Upper lobe of left lung (tissue), 6 donors: Measurements from ENCODE around the gene DIDO1. TPM values are rescaled to one million over a fixed set of nuclear protein-coding genes. Genes with fewer than 3 reads are reported as not detected.

Experiments
- ATAC-seq, 2 donors: fragments of 200-7000 bp; cut with Tn5 transposase; one replicate each; pipeline ENCODE4 v1.9.1; 2022; ENCODE audit warnings: mild to moderate bottlenecking in 2 of 2, moderate library complexity in 2 of 2; ENCODE audit not compliant: low FRiP score in 2 of 2
- DNase-seq, 2 donors: peaks; one replicate each; pipeline ENCODE4 v3.0.0-alpha.2; 2019 to 2020
- H3K27ac ChIP-seq, 4 donors: fragments of 200-600 bp; sonication (generic); one replicate each; pipeline ENCODE4 v1.5.1; 2016 to 2019
- H3K27me3 ChIP-seq, 4 donors: fragments of 200-600 bp; sonication (generic); one replicate each; pipeline ENCODE4 v1.5.1; 2017 to 2019
- H3K36me3 ChIP-seq, 4 donors: fragments of 200-600 bp; sonication (generic); one replicate each; pipeline ENCODE4 v1.5.1; 2016 to 2019
- H3K4me1 ChIP-seq, 4 donors: fragments of 200-600 bp; sonication (generic); one replicate each; pipeline ENCODE4 v1.5.1; 2018 to 2019
- H3K4me3 ChIP-seq, 4 donors: fragments of 200-600 bp; sonication (generic); one replicate each; pipeline ENCODE4 v1.5.1; 2017 to 2019; ENCODE audit warnings: mild to moderate bottlenecking in 2 of 4, moderate library complexity in 1 of 4
- H3K9me3 ChIP-seq, 4 donors: fragments of 200-600 bp; sonication (generic); one replicate each; pipeline ENCODE4 v1.5.1; 2018 to 2019
- EP300 ChIP-seq, 4 donors: sonication (generic); formaldehyde crosslinking; IDR thresholded peaks; one replicate each; pipeline ENCODE4 v1.5.1; 2017; ENCODE audit warnings: antibody characterized with exemption in 4 of 4, control low read depth in 2 of 4
- POLR2A ChIP-seq, 4 donors: fragments of 450-650 bp; IDR thresholded peaks; one replicate each; pipeline ENCODE4 v1.5.1; 2016 to 2017; ENCODE audit warnings: antibody characterized with exemption in 4 of 4, mild to moderate bottlenecking in 2 of 4
- POLR2AphosphoS5 ChIP-seq, 2 donors: sonication (generic); formaldehyde crosslinking; IDR thresholded peaks; one replicate each; pipeline ENCODE4 v1.5.1; 2017; ENCODE audit warnings: antibody characterized with exemption in 2 of 2
- WGBS, 2 donors: methylation state at CpG; one replicate each; pipeline ENCODE4 v1.1.5; 2017 to 2018; 5-methylcytosine and 5-hydroxymethylcytosine counted together
- total RNA-seq, 6 donors: library from RNA; depleted of rRNA in 4 of 6; stranded (reverse); fragments of >200 nt in 4 of 6; gene quantifications; one replicate each; pipeline versions ENCODE4 v1.1.0 to v1.2.1, GENCODE V29; 2016 to 2021
- TF ChIP-seq, protein P1 (sequence below), 6 experiments: fragments of 450-650 bp in 4 of 6; fragments of 200-600 bp in 2 of 6; sonication (generic) in 2 of 6; IDR thresholded peaks; one replicate each; pipeline ENCODE4 v1.5.1; 2016 to 2019; ENCODE audit warnings: antibody characterized with exemption in 6 of 6
- donor health status: DM: no; HTN: no; CAD: no; lungs with moderate emphysema.
- donor health status: DM: no; HTN: yes; CAD: no; lungs with severe emphysema.

The DIDO1 gene
- total RNA-seq: 100 to 1,000 TPM in 1 of 6 donors, 10 to 100 TPM in 5; 51.6 to 109 (median 58.9) TPM

GRCh38 chr20:62926229-62927127, at the start of gene DIDO1:
Gene DIDO1 (minus strand): TSS chr20:62926505.
- no peaks in the 10 kb centered on the region for H3K27me3 ChIP-seq
- DNase-seq (peak; percentile 94 to 98), ATAC-seq (peak; percentile 93 to 95)
- peaks cover 59 to 71% (median 64%) of the 10 kb centered on the region in 4 donors for H3K4me1 ChIP-seq
- H3K4me3 ChIP-seq: peak within 1 kb of the TSS; percentile 67 to 98 (median 82)
- WGBS, 2 donors: 5 to 7% methylated on average over 21 to 24 of the region's 92 CpGs
- H3K36me3 ChIP-seq: no peaks in the 10 kb centered on the region
- H3K27ac ChIP-seq: peak within 1 kb of the TSS; percentile 98 to 99 (median 98)
- no peaks in the 10 kb centered on the region for H3K9me3 ChIP-seq
- TF ChIP-seq, protein P1, sequence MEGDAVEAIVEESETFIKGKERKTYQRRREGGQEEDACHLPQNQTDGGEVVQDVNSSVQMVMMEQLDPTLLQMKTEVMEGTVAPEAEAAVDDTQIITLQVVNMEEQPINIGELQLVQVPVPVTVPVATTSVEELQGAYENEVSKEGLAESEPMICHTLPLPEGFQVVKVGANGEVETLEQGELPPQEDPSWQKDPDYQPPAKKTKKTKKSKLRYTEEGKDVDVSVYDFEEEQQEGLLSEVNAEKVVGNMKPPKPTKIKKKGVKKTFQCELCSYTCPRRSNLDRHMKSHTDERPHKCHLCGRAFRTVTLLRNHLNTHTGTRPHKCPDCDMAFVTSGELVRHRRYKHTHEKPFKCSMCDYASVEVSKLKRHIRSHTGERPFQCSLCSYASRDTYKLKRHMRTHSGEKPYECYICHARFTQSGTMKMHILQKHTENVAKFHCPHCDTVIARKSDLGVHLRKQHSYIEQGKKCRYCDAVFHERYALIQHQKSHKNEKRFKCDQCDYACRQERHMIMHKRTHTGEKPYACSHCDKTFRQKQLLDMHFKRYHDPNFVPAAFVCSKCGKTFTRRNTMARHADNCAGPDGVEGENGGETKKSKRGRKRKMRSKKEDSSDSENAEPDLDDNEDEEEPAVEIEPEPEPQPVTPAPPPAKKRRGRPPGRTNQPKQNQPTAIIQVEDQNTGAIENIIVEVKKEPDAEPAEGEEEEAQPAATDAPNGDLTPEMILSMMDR (IDR thresholded peaks at IDR 0.05): peak; percentile 76 to 95 (median 87)
- TF ChIP-seq POLR2AphosphoS5 (IDR thresholded peaks at IDR 0.05) (peak; percentile 74 to 78), POLR2A (IDR thresholded peaks at IDR 0.05) (peak; percentile 27 to 89 (median 64)), EP300 (IDR thresholded peaks at IDR 0.05) (no peak)

GRCh38 chr20:62975251-62975760, 49.0 kb upstream of the DIDO1 start:
- no peak for TF ChIP-seq POLR2A (IDR thresholded peaks at IDR 0.05)
- no peak for TF ChIP-seq EP300 (IDR thresholded peaks at IDR 0.05)
- TF ChIP-seq, protein P1 (IDR thresholded peaks at IDR 0.05): no peak
- TF ChIP-seq POLR2AphosphoS5 (IDR thresholded peaks at IDR 0.05): no peak
- ATAC-seq (no peak), DNase-seq (peak in 1 of 2 donors; percentile 65)
- Histone ChIP-seq H3K27ac (no peak overlapping the region), H3K9me3 (no peaks in the 10 kb centered on the region), H3K4me1 (peaks cover 7 to 20% (median 8%) of the 10 kb centered on the region in 4 donors), H3K27me3 (peaks cover 0 to 46% (median 26%) of the 10 kb centered on the region in 4 donors), H3K36me3 (no peaks in the 10 kb centered on the region), H3K4me3 (no peak overlapping the region)
- 69 to 83% methylated on average over 4 to 8 of the region's 10 CpGs for WGBS, 2 donors

DNA sequence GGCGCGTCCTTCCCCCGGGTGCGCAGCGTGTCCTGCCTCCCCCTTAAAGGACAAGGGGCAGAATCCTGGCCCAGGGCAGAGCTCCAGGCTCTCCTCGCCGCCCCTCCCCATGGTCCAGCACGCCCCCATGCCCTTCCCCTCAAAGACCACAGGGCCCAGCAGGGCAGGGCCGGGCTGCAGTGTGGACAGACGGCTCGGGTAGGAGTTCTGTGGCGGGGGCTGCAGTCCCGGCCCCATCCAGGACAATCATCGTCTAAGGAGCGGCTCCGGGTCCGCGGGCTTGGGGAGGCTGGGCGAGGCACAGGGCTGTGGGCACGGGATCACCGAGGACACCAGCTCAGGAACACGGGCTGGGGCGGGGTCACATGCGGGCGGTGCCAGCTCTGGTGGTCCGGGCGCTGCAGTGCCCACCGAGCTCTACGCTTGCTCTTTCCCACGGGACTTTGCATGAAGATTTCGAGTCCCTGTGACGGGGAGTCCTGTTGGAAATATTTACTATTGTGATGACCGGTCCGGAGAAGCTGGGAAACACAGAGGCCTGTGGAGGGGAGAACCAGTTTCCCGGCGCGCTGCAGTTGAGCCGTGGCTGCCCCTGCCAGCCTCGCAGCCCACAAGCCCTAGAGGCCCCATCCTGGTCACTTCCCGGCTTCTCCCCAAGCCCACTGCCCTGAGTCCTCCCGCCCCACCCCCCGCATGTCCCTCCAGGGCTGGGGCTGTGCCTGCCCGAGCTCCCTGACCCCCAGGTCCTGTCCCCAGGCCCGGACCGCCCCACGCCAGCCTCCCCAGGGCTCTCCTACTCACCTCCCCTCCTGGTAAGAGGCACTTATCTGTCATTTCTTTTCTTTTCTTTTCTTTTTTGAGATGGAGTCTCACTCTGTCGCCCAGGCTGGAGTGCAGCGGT, 46.8 kb upstream of the DIDO1 start:
- H3K4me3 ChIP-seq: peak overlapping the region in 3 of 4 donors; percentile 13 to 35 (median 34)
- ATAC-seq (peak in 1 of 2 donors; percentile 1), DNase-seq (peak in 1 of 2 donors; percentile 82)
- no peaks in the 10 kb centered on the region for H3K9me3 ChIP-seq
- H3K27me3 ChIP-seq: peaks cover 0 to 35% (median 21%) of the 10 kb centered on the region in 4 donors
- TF ChIP-seq POLR2AphosphoS5 (IDR thresholded peaks at IDR 0.05) (no peak), POLR2A (IDR thresholded peaks at IDR 0.05) (no peak), EP300 (IDR thresholded peaks at IDR 0.05) (no peak)
- TF ChIP-seq, protein P1 (IDR thresholded peaks at IDR 0.05): no peak
- H3K27ac ChIP-seq: no peak overlapping the region
- 18 to 19% methylated on average over 23 to 46 of the region's 48 CpGs for WGBS, 2 donors
- H3K4me1 ChIP-seq: peaks cover 7 to 20% (median 8%) of the 10 kb centered on the region in 4 donors
- H3K36me3 ChIP-seq: no peaks in the 10 kb centered on the region

DNA sequence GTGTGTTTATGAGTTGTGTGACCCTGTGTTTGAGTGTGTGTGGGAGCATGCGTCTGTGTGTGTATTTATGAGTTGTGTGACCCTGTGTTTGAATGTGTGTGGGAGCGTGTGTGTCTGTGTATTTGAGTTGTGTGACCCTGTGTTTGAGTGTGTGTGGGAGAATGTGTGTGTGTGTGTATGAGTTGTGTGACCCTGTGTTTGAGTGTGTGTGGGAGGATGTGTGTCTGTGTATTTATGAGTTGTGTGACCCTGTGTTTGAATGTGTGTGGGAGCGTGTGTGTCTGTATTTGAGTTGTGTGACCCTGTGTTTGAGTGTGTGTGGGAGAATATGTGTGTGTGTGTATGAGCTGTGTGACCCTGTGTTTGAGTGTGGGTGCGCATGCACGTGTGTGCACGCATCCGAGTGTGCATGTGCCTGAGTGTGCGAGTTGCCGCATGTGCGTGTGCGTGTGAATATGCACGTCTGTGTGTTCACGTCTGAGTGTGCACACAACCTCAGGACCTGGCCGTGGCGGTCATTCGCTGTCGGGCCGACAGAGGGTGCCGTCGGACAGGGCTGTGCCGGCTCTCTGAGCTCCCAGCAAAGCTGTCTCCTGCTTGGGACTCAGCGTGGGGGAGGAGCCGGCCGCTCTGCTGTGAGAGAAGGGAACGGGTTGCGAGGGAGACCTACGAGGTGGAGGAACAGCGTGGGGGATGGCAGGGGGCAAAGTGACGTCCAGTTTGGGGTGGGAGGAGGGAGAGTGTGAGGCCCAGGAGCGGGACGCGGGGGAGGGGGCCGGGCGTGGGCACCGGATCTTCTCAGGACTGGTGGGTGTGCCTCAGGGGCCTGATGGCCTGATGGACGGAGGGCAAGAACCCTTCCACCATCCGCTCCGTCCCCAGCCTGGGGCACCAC, 45.9 kb upstream of the DIDO1 start:
- peaks cover 0 to 35% (median 21%) of the 10 kb centered on the region in 4 donors for H3K27me3 ChIP-seq
- peak overlapping the region in 3 of 4 donors; percentile 13 to 35 (median 34) for H3K4me3 ChIP-seq
- peaks cover 7 to 14% (median 8%) of the 10 kb centered on the region in 4 donors for H3K4me1 ChIP-seq
- peak; percentile 89 to 96 for ATAC-seq
- WGBS, 2 donors: 6 to 12% methylated on average over 17 to 29 of the region's 38 CpGs
- H3K27ac ChIP-seq: no peak overlapping the region
- no peaks in the 10 kb centered on the region for H3K36me3 ChIP-seq
- no peaks in the 10 kb centered on the region for H3K9me3 ChIP-seq
- peak; percentile 84 to 97 for DNase-seq
- TF ChIP-seq, protein P1 (IDR thresholded peaks at IDR 0.05): peak; percentile 80 to 97 (median 94)
- TF ChIP-seq POLR2AphosphoS5 (IDR thresholded peaks at IDR 0.05): no peak
- no peak for TF ChIP-seq EP300 (IDR thresholded peaks at IDR 0.05)
- TF ChIP-seq POLR2A (IDR thresholded peaks at IDR 0.05): no peak
